Epithelial cell of proximal tubule (primary cell): ENCODE measurements around the gene FAM167B. TPM values are rescaled to one million over a fixed set of nuclear protein-coding genes. Genes with fewer than 3 reads are reported as not detected.
A peak's percentile ranks its signal among the peaks of the same experiment; 100 is the strongest.

Source experiments
- DNase-seq: peaks from one replicate; pipeline ENCODE4 v3.0.0-alpha.2; 2011; ENCODE audit warnings: low read depth
- H3K4me3 ChIP-seq: 2 replicates; pipeline ENCODE4 v1.5.1; 2011; ENCODE audit warnings: low read depth, mild to moderate bottlenecking, low read length
- total RNA-seq: library from RNA; depleted of rRNA; stranded (reverse); fragments of >200 nt; gene quantifications from 2 replicates; pipeline ENCODE4 v1.2.3, GENCODE V29; 2015
- TF ChIP-seq, protein P1 (sequence below): conservative IDR thresholded peaks from 2 replicates; pipeline ENCODE4 v1.5.1; 2012; ENCODE audit warnings: low read depth, mild to moderate bottlenecking, low read length

The FAM167B gene
- total RNA-seq, 1 donor from 2014 or later = 0.35 TPM

DNA sequence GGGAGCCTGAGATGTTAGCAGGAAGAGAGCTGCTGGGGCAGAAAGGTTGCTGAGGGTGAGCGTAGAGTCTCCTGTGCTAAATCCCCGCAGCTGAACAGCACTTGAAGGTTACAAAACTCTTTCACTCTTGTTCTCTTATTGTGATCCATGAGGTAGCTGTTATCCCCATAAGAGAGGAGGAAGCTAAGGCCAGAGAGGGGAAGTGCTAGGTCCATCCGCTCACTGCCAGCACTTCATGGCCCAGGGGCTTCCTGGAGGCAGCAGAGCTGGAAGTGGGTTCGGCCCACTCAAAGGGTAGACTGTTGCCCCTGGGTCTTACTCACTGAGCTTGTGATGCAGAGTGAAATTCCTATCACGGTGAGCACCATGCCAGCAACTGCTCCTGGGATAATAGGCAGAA, 30.5 kb upstream of the FAM167B start:
- TF ChIP-seq, protein P1, sequence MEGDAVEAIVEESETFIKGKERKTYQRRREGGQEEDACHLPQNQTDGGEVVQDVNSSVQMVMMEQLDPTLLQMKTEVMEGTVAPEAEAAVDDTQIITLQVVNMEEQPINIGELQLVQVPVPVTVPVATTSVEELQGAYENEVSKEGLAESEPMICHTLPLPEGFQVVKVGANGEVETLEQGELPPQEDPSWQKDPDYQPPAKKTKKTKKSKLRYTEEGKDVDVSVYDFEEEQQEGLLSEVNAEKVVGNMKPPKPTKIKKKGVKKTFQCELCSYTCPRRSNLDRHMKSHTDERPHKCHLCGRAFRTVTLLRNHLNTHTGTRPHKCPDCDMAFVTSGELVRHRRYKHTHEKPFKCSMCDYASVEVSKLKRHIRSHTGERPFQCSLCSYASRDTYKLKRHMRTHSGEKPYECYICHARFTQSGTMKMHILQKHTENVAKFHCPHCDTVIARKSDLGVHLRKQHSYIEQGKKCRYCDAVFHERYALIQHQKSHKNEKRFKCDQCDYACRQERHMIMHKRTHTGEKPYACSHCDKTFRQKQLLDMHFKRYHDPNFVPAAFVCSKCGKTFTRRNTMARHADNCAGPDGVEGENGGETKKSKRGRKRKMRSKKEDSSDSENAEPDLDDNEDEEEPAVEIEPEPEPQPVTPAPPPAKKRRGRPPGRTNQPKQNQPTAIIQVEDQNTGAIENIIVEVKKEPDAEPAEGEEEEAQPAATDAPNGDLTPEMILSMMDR = no peak
- H3K4me3 ChIP-seq = no peak overlapping the region
- no peak for DNase-seq

GRCh38 chr1:32219022-32219421, 28.0 kb upstream of the FAM167B start:
- no peak overlapping the region for H3K4me3 ChIP-seq
- TF ChIP-seq, protein P1 = no peak
- no peak for DNase-seq

- TF ChIP-seq, protein P1 = no peak
- H3K4me3 ChIP-seq = peak overlapping the region; percentile 89
- peak; percentile 61 for DNase-seq
Measured at GRCh38 chr1:32220746-32221580, 26.1 kb upstream of the FAM167B start.

DNA sequence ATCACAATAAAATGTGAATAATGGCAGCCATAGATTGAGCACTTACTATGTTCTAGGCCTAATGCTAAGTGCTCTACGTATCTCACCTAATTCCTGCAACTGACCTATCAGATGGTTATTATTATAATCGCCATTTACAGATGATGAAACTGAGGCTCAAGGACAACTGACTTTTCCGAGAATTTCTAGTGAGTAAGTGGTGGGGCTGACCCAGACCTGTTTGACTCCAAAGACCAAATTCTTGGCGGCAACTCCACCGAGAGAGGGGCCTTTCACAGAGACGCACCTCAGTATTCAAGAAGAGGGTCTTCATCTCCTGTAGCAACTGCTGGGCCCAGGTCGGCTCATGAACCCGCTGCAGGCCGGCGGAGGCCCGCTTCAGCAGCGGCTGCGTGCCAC, 25.4 kb upstream of the FAM167B start:
- H3K4me3 ChIP-seq = peak overlapping the region; percentile 89
- TF ChIP-seq, protein P1 = no peak
- no peak for DNase-seq

DNA sequence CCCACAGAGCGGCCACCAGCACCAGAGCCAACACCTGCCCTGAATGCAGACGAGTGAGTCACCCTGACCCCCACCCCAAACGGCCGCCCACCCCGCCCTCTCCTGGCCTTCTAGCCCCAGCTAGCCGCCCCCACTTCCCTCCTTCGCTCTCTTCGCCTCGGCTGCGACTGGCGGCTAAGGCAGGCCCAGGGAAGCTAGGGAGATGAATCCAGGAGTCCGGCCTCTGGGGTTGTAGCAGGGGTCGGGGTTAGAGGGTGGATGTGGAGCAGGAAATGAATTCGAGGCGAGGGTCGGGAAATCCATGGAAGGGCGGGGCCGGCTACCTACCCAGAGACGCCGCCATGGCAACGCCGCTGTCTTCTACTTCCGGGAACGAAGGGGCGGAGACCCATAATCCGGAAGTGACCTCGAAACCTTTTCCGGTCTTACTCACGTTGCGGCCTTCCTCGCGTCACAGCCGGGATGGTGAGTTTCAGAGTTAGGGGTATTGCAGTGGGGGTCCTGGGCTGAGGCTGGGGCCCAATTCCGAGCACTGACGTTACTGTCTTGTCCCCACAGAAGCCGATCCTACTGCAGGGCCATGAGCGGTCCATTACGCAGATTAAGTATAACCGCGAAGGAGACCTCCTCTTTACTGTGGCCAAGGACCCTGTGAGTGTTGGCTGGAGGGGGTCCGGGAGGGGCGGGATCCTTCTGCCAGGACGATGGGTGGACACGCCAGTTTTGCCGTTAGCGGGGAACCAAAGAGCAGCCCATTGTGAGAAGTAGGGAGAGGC, 24.9 kb upstream of the FAM167B start, which contains the start of the genes EIF3I and TMEM234:
TSS of gene EIF3I (plus strand) at position 428 of the 776 bp plus-strand sequence. CDS start at position 463, 35 bp downstream.
TSS of gene TMEM234 (minus strand) at position 374 of the 776 bp plus-strand sequence. CDS start at position 343, 31 bp downstream.
- TF ChIP-seq, protein P1 = no peak
- H3K4me3 ChIP-seq = peak within 1 kb of the TSS; percentile 89
- DNase-seq = peak; percentile 44

- TF ChIP-seq, protein P1 = no peak
- no peak overlapping the region for H3K4me3 ChIP-seq
- no peak for DNase-seq
Measured at GRCh38 chr1:32223683-32224082, 23.3 kb upstream of the FAM167B start.
